GM12891 (cell line): ENCODE measurements around the gene NEGR1.
"Not testable (repeated sequence)": the region's sequence is repeated elsewhere in the genome, so short reads cannot be mapped to it uniquely, and the experiment has no call there.

Experiments
- DNase-seq: peaks from one replicate; pipeline ENCODE4 v3.0.0; 2011; ENCODE audit warnings: low spot score; ENCODE audit not compliant: insufficient read length
- FAIRE-seq: peaks from 2 replicates; lab custom pipeline; 2011; peaks lifted over from hg19 to GRCh38; lab: Jason Lieb, UNC
- PAX5 ChIP-seq: IDR thresholded peaks from 2 replicates; pipeline ENCODE4 v1.6.1; 2011; ENCODE audit warnings: low read length, moderate library complexity, mild to moderate bottlenecking; ENCODE audit not compliant: insufficient read depth, severe bottlenecking
- POLR2A ChIP-seq: IDR thresholded peaks from 2 replicates; pipeline ENCODE4 v1.6.1; 2011; ENCODE audit warnings: low read depth, low read length, control low read depth
- POLR2AphosphoS5 ChIP-seq: IDR thresholded peaks from 2 replicates; pipeline ENCODE4 v1.6.1; 2011; ENCODE audit warnings: low read depth, low read length, control low read depth
- POU2F2 ChIP-seq: IDR thresholded peaks from 2 replicates; pipeline ENCODE4 v1.6.1; 2011; ENCODE audit warnings: low read depth, mild to moderate bottlenecking, control low read depth, low read length, moderate library complexity
- SPI1 ChIP-seq: IDR thresholded peaks from 2 replicates; pipeline ENCODE4 v1.6.1; 2011; ENCODE audit warnings: low read depth, low read length, control low read depth
- TAF1 ChIP-seq: IDR thresholded peaks from 2 replicates; pipeline ENCODE4 v1.6.1; 2011; ENCODE audit warnings: low read depth, low read length, control low read depth

Gene NEGR1

DNA sequence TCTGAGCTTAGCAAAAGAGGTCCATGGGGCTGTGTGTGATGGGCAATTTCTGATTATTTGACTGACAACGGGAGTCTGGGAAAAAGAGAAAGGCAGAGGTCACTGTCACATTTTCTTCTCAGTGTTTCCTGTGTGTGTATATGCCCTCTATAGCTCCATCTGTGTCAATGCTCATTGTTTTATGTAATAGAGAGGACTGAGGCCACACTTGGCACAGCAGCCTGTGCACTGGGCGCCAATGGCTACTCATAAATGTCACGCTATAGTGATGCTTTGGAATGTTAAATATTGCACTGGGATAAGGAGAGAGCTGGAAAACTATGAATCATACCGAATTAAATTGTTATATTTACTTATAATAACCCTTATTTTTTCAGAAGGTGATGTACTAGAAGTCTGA is 365.4 kb downstream of the NEGR1 start:
- TF ChIP-seq POLR2AphosphoS5 = no peak
- FAIRE-seq = no peak

DNA sequence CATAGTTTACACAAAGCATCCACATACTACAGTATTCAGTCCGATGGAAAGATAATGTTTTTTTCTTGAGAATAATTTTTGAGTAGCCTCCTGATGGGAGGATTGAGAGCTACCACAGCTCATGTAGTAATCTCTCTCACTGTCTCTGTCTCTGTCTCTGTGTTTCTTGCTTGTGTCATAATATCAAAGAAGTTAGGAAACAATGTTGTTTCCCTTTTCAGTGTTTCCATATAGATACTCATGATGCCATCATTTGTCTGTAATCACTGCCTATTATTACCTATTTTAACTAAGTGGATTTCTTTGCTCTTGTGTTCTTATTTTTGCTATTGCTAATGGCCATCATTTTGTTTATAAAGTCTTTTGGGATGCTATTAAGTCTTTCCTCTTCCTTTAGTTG is 367.7 kb downstream of the NEGR1 start:
- TF ChIP-seq TAF1 (no peak), SPI1 (no peak), POU2F2 (no peak), PAX5 (no peak), POLR2AphosphoS5 (no peak), POLR2A (no peak)
- FAIRE-seq = no peak
- DNase-seq = no peak

More for the DNA sequence above, 365.4 kb downstream of the NEGR1 start:
- DNase-seq = no peak

DNA sequence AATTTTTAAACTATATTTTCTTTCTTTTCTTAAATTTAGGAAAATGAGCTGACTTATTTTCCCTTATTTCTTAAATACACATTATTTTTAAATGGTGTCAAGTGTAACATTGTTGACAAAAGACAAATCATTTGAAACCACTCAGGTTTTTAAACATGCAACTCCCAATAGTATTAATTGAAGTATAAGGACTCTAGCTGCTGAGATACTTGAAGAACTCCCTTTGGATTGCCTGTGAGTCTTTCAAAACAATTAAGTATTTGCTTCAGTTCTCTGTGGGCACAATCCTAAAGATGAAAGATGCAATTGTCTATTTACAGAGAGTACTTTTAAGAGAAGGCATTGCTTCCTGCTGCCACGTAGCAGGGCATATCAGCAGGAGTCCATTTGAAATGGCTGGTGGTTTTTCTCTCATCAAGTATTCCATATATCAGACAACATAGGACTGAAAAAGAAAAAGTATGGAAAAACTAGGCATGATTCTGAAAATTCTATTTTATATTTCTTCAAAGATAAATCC is 373.4 kb downstream of the NEGR1 start:
- TF ChIP-seq TAF1 (no peak), PAX5 (no peak), POLR2A (no peak), POLR2AphosphoS5 (no peak), SPI1 (no peak), POU2F2 (no peak)
- DNase-seq (no peak), FAIRE-seq (no peak)

DNA sequence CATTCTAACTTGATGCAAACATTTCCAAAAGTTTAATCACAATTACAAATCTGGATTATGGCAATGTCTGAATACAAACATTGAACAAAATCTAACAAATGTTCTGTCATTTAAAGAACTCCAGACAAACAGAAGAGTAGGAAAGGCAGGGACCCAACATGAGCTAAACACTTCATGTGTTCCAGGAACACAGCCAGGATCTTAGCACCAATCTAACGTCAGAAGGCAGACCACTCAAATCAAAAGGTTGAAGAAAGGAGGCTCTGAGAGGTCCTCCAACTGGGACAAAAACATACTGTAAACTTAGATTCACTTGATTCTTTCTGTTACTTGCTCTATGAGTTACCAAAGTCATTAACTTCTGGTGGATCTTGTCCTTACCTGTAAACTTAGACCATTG is 374.0 kb downstream of the NEGR1 start:
- no peak for DNase-seq
- no peak for FAIRE-seq

DNA sequence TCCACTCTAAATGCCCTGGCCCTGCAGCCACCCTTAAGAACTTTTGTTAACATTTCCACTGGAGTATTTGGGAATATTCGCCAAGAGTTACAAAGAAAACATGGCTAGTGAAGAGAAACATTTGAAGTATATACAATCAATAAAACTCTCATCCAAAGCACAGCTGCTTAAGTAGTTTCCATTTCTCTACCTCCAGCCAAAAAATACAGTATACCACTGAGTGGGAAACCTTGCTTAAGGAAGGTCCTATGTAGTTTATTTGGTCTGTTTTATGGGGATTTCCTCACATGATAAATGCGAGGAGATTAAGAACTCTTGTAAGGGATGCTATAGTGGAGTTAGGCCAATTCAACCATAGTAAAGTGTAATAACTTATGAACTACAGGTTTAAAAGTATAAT is 382.5 kb downstream of the NEGR1 start:
- no peak for TF ChIP-seq PAX5
- no peak for TF ChIP-seq POU2F2
- TF ChIP-seq TAF1 = no peak
- no peak for TF ChIP-seq SPI1
- no peak for TF ChIP-seq POLR2A
- no peak for TF ChIP-seq POLR2AphosphoS5
- no peak for DNase-seq
- no peak for FAIRE-seq

More for the DNA sequence above, 374.0 kb downstream of the NEGR1 start:
- TF ChIP-seq POU2F2 (no peak), SPI1 (no peak), POLR2AphosphoS5 (no peak), PAX5 (no peak), POLR2A (no peak), TAF1 (no peak)

DNA sequence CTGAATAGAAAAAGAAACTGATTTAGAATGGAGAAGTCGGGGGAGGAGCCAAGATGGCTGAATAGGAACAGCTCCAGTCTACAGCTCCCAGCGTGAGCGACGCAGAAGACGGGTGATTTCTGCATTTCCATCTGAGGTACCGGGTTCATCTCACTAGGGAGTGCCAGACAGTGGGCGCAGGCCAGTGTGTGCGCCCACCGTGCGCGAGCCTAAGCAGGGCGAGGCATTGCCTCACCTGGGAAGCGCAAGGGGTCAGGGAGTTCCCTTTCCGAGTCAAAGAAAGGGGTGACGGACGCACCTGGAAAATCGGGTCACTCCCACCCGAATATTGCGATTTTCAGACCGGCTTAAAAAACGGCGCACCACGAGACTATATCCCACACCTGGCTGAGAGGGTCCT is 394.2 kb downstream of the NEGR1 start:
- FAIRE-seq, DNase-seq: not testable (repeated sequence)

DNA sequence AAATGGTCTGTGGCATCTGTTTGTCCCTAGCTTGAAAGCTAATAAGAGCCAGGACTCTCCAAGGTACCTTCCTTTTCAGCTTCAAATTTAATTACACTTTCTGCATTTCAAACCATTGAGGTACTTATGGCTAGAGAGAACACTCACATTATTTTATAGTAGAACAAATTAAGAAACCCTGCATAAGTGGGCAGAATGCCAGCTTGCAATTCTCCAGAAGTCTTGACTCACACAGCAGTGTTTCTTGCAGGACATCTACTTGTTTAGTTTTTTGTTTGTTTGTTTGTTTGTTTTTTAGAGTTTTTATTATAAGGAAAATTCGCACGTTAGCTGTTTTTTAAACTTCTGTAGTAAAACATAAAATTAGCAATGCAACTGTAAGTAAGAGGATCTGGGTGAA is 397.2 kb downstream of the NEGR1 start:
- FAIRE-seq = no peak
- TF ChIP-seq POU2F2 = no peak
- no peak for TF ChIP-seq POLR2A
- TF ChIP-seq POLR2AphosphoS5 = no peak
- TF ChIP-seq SPI1 = no peak
- TF ChIP-seq TAF1 = no peak
- TF ChIP-seq PAX5 = no peak
- DNase-seq = no peak

DNA sequence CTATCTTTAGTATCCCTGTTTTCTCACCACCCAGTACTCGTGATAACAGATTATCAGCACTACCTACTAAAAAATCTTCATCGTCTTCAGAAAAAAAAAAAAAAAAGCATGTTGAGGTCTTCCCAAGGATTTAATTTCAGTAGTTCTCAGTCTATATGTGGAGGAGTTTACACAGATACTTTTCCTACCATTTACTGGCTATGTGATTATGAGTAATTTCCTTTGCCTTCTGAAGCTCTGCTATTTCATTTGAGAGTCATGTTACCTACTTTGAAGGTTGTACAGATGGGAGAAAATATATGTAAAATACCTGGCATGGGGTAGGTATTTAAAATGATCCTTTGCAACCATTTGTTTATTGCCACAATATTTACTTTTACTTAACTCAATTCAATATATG is 399.7 kb downstream of the NEGR1 start:
- DNase-seq (no peak), FAIRE-seq (no peak)
- TF ChIP-seq POU2F2 = no peak
- no peak for TF ChIP-seq TAF1
- TF ChIP-seq PAX5 = no peak
- no peak for TF ChIP-seq SPI1
- no peak for TF ChIP-seq POLR2AphosphoS5
- no peak for TF ChIP-seq POLR2A

DNA sequence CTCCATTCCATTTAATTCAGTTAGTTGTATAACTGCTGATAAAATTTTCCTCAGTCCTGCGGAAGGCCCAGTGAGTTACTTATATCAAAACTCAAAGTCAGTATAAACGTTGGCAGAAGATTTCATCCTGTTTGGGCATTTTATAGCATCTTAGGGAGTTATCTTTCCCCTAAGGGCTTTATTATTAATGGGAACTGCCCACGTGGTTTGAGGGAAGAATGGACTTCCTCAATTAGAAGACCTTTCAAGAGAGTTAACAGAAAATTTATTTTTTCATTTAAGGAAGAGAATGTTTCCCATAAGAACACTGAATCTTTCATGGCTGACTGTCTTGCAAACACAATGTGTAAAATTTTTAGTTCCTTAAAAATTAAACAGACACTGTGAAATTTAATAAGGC is 400.1 kb downstream of the NEGR1 start:
- TF ChIP-seq POLR2AphosphoS5 = no peak
- no peak for TF ChIP-seq POU2F2
- TF ChIP-seq PAX5 = no peak
- TF ChIP-seq SPI1 = no peak
- TF ChIP-seq POLR2A = no peak
- no peak for TF ChIP-seq TAF1
- DNase-seq (no peak), FAIRE-seq (no peak)

DNA sequence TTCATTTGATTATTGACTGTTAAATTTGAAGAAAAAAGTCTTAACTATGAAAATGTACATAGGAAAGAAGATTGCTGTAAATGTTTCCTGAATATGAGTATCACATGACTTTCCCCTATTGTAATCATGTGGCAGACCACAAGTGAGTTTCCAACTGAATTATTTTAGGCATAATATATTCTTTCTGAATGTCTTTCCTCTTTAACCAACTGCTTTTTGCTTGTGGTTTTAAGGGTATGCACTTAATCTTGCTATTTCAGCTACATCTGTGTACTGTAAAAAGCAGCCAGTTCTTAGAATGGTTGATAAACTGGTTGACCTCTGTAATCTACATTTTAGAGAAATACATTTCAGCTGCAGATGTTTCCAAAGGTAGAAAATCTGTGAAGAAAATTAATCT is 400.7 kb downstream of the NEGR1 start:
- no peak for FAIRE-seq
- DNase-seq = no peak
- TF ChIP-seq POLR2A = no peak

DNA sequence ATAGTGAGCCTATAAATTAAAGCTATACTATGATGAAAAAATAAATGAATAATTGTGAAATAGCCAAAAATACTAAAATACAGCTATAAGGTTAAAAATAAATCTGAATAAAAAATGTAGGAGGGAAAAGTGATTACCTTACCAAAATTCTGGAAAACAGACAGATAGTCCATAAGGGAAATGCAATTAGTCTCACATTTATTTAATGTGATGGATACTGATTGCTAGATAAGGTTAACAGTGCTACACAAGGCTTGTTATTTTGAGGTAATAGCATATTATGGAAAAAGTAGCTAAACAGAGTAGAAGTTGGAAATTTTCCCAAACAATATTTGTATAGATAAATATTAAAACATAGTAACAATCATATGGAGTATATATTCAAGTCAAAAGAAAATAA is 413.0 kb downstream of the NEGR1 start:
- DNase-seq (no peak), FAIRE-seq (no peak)
- TF ChIP-seq POLR2AphosphoS5 = no peak
- no peak for TF ChIP-seq PAX5
- TF ChIP-seq TAF1 = no peak
- no peak for TF ChIP-seq SPI1
- no peak for TF ChIP-seq POU2F2
- TF ChIP-seq POLR2A = no peak
